Measurements from ENCODE around the gene KIF1C.

The KIF1C gene

GRCh38 chr17:5077781-5078105, 80.0 kb downstream of the KIF1C start:
- no peak overlapping the region for H3K27ac ChIP-seq
- no peak for TF ChIP-seq CTCF (conservative IDR thresholded peaks at IDR 0.05)
- no peak for TF ChIP-seq ZFX (IDR thresholded peaks at IDR 0.05)

Data from C4-2B (cell line).